ENCODE data around the gene RPS14.

The RPS14 gene

GRCh38 chr5:150400316-150401075 is 49.0 kb downstream of the RPS14 start:
- DNase-seq (ENCODE audit: low spot score), result no peak

DNA sequence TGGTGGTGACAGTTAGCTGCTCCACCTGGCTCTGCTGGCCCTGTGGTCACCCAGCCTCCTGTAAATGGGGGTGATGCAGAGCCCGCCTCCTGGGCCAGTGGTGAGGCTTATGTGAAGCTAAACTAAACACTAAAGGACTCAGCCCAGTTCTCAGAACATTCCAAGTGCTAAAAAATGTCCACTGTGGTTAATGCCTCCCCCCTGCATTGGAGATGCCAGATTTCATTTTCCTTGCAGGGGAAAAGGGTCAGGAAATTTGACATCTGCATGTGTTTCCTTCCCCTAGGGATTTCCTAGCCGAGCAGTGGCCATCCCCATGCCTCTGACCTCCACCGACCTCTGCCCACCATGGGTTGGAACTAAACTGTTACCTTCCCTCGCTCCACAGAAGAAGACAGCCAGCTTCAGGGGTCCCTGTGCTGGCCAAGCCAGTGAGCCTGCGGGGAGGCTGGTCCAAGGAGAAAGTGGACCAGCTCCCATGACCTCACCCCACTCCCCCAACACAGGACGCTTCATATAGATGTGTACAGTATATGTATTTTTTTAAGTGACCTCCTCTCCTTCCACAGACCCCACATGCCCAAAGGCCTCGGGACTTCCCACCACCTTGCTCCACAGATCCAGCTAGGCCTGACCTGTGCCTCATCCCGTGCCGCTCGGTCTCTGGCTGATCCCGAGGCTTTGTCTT is 49.9 kb downstream of the RPS14 start:
- no peak for DNase-seq (ENCODE audit: low spot score)

DNA sequence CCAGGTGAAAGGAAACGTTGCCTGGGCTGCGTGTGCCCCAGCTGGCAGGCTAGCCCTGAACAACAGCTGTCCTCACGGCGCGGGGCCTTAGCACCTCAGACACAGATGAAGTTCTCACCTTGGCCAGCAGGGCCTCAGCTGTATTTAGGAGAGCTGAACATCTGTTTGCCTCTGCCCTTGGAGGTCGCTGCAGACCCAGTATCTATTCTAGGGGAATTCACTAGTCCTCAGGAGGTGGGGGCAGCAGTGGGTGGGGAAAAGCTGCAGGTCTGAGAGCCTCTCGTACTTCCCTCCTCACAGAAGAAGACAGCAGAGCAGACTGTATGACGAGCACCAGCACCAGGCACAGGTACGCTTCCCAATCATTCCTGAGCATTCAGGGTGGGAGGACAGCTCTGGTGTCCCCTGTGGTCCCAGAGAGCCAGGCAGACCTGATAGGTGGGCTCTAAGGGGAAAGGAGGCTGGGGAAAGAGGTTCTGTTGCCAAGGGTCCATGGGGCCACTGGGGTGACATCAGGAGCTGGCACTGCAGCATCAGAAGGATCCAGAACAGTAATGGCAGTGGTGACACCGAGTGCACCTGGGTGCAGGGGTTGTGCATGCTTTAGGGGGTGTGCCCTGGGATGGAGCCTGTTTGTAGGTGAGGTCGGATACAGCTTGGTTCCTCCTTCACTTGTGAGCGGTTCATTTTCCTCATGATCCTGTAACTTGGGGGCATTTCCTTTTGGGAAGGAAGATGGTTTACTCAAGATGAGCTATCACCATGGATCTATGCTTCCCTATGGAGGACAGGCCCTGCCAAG is 50.6 kb downstream of the RPS14 start:
- DNase-seq (ENCODE audit: low spot score), result no peak

DNA sequence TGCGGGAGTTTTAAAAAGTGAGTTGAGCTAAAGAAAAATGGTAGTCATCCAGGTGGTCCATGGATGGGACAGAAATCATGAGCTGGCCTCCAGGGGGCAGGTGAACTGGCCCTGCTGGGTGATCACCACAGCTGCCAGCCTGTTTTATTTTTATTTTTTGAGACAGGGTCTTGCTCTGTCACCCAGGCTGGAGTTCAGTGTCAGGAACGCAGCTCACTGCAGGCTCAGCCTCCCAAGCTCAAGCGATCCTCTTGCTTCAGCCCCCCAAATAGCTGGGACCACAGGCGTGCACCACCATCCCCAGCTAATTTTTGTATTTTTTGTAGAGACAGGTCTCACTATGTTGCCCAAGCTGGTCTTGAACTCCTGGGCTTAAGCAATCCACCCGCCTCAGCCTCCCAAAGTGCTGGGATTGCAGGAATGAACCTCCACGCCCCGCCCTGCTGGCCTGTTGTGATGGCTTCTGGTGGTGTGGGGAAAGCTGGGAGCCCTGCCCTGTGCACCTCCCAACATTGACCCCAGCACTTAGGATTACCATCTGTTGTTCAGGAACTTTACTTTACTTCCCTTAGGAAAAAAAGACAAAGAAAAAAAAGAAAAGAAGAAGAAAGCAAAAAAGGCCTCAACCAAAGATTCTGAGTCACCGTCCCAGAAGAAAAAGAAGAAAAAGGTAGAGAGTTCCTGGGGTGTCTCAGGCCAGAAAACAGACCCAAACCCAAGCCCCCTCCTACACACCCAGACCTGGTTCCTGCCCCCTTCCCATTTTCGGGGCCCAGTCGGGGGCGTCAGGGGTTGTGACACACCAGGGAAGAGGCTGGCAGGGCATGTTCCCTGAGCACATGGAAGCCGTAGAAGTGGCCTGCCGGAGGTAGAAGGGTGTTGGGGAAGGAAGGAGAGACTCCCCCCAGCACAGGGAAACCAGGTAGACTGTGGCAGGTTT is 51.5 kb downstream of the RPS14 start:
- no peak for DNase-seq (ENCODE audit: low spot score)

GRCh38 chr5:150397146-150397781 is 52.3 kb downstream of the RPS14 start:
- no peak for DNase-seq (ENCODE audit: low spot score)

GRCh38 chr5:150396267-150396666 is 53.3 kb downstream of the RPS14 start:
- no peak for DNase-seq (ENCODE audit: low spot score)

GRCh38 chr5:150395688-150395975 is 53.9 kb downstream of the RPS14 start:
- DNase-seq (ENCODE audit: low spot score), result no peak

GRCh38 chr5:150394912-150395687 is 54.4 kb downstream of the RPS14 start:
- DNase-seq (ENCODE audit: low spot score), result no peak

DNA sequence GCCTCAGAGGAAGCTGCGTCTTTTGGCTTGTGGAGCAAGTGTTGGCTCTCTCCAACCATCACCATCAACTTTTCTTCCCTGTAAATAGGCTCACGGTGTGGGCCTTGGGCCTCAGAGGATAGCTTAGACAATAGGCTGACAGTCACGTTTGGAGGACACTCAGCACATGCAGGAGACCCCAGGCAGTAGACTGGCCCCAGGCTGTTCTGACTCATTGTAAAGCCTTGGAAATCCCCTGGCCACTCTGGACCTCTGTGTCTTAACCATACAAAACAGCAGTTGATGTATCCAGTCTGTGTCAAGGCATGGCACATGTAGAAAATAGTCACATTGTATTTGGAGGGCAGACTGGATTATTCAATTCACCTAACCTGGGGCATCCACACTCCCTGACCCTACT is 55.4 kb downstream of the RPS14 start:
- no peak for DNase-seq (ENCODE audit: low spot score)

GRCh38 chr5:150393096-150393645 is 56.4 kb downstream of the RPS14 start:
- DNase-seq (ENCODE audit: low spot score), result no peak

DNA sequence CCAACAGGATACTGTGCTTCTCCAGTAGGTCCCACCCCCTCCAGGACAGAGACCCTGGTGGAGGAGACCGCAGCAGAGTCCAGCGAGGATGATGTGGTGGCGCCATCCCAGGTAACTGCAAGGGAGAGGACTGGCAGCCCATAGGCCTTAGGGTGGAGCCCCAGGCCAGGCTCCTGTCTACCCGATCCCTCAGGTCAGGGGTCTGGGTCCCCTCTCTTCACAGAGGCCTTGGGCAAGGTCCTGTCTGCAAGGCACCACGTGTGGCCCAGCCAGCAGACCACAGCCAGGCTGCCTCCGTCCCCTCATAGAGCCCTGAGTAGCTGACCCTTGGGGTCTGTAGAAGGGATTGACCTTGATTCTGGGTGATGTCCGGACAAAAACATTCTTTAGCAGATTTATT is 56.9 kb downstream of the RPS14 start:
- no peak for DNase-seq (ENCODE audit: low spot score)
